HCT116 (cell line): ENCODE data around the gene TBC1D1. TPM values are rescaled to one million over a fixed set of nuclear protein-coding genes. Genes with fewer than 3 reads are reported as not detected.

Source experiments
- ATAC-seq: fragments of 200-7000 bp; cut with Tn5 transposase; 2 replicates; pipeline ENCODE4 v1.9.1; 2020; ENCODE audit warnings: mild to moderate bottlenecking, moderate library complexity
- BruUV-seq: library from RNA; stranded (reverse); fragments of 400-500 nt; replicated peaks from 2 replicates; lab custom pipeline; 2021; lab: Mats Ljungman, UMichigan
- CTCF ChIA-PET: fragments of 300-600 bp; sonication (Branson Sonifier 250); formaldehyde crosslinking; loops from one replicate; lab custom pipeline; 2021; ENCODE audit warnings: antibody characterized with exemption; lab: Charles Lee
- POLR2A ChIA-PET: fragments of 300-600, 350-600 bp; sonication (Branson Sonifier 250); formaldehyde crosslinking; loops from one replicate; lab custom pipeline; 2021; ENCODE audit warnings: antibody characterized with exemption; lab: Charles Lee
- RAD21 ChIA-PET, 2 experiments: fragments of 300-600 bp; sonication (Branson Sonifier 250); formaldehyde crosslinking; loops; one replicate each; lab custom pipeline; 2023; ENCODE audit warnings: low total read pairs in 2 of 2; ENCODE audit not compliant: uncharacterized antibody in 2 of 2, unreplicated experiment in 2 of 2, low non-redundant PET in 1 of 2; lab: Charles Lee
- DNase-seq: peaks from one replicate; pipeline ENCODE4 v3.0.0-alpha.2; 2010; ENCODE audit warnings: low read depth, low spot score
- H2AFZ ChIP-seq: fragments of 200-600 bp; shearing (Covaris generic), sonication (generic); 2 replicates; pipeline ENCODE4 v1.6.1; 2017; ENCODE audit warnings: low read depth, mixed run types, mixed read lengths, antibody characterized with exemption, low read length; ENCODE audit not compliant: poor library complexity, severe bottlenecking
- H3K27ac ChIP-seq: 2 replicates; pipeline ENCODE4 v1.5.1; 2012; ENCODE audit warnings: low read depth, low read length
- H3K27me3 ChIP-seq: fragments of 200-600 bp; sonication (generic); 2 replicates; pipeline ENCODE4 v1.6.1; 2016; ENCODE audit warnings: mixed run types, low read length, mixed read lengths; ENCODE audit not compliant: insufficient read depth
- H3K36me3 ChIP-seq, 2 experiments: fragments of 200-500 bp in 1 of 2; fragments of 200-600 bp in 1 of 2; sonication (Bioruptor generic) in 1 of 2; sonication (generic) in 1 of 2; 2 replicates each; pipeline versions ENCODE4 v1.5.1 to v1.6.1; 2014 to 2016; ENCODE audit warnings: low read length in 2 of 2, inconsistent platforms in 1 of 2, mixed read lengths in 1 of 2, mixed run types in 1 of 2; ENCODE audit not compliant: insufficient read depth in 2 of 2, control insufficient read depth in 1 of 2
- H3K4me1 ChIP-seq, 2 experiments: fragments of 200-600 bp in 1 of 2; sonication (generic) in 1 of 2; 2 replicates each; pipeline versions ENCODE4 v1.5.1 to v1.6.1; 2012 to 2017; ENCODE audit warnings: low read length in 2 of 2, inconsistent platforms in 1 of 2, mild to moderate bottlenecking in 1 of 2, mixed read lengths in 1 of 2, mixed run types in 1 of 2, moderate library complexity in 1 of 2; ENCODE audit not compliant: insufficient read depth in 2 of 2, control insufficient read depth in 1 of 2
- H3K4me2 ChIP-seq: fragments of 200-600 bp; sonication (generic); 2 replicates; pipeline ENCODE4 v1.6.1; 2017; ENCODE audit warnings: mixed run types, low read length, mixed read lengths
- H3K4me3 ChIP-seq, 2 experiments: fragments of 200-600 bp in 1 of 2; sonication (generic) in 1 of 2; replicated peaks in 1 of 2; 2 replicates each; pipeline ENCODE4 v1.5.1; 2011 to 2016; ENCODE audit warnings: low read length in 2 of 2, control low read depth in 1 of 2, low read depth in 1 of 2, mild to moderate bottlenecking in 1 of 2, mixed read lengths in 1 of 2, mixed run types in 1 of 2
- H3K79me2 ChIP-seq: fragments of 200-600 bp; sonication (generic); 2 replicates; pipeline ENCODE4 v1.6.1; 2017; ENCODE audit warnings: mild to moderate bottlenecking, mixed run types, low read length, moderate library complexity, mixed read lengths; ENCODE audit not compliant: insufficient read depth
- H3K9ac ChIP-seq: fragments of 200-600 bp; sonication (generic); 2 replicates; pipeline ENCODE4 v1.6.1; 2016; ENCODE audit warnings: low read length, mixed read lengths
- H3K9me2 ChIP-seq: fragments of 200-600 bp; sonication (generic), shearing (Covaris generic); 2 replicates; pipeline ENCODE4 v1.6.1; 2017; ENCODE audit warnings: mixed run types, mild to moderate bottlenecking, moderate library complexity; ENCODE audit not compliant: insufficient read depth
- H3K9me3 ChIP-seq, 2 experiments: fragments of 200-500 bp in 1 of 2; fragments of 200-600 bp in 1 of 2; sonication (Bioruptor generic) in 1 of 2; sonication (generic) in 1 of 2; 2 replicates each; pipeline ENCODE4 v1.6.1; 2014 to 2017; ENCODE audit warnings: low read length in 2 of 2, mixed read lengths in 2 of 2, inconsistent platforms in 1 of 2, low read depth in 1 of 2, mild to moderate bottlenecking in 1 of 2, mixed run types in 1 of 2, moderate library complexity in 1 of 2; ENCODE audit not compliant: control insufficient read depth in 1 of 2, insufficient read depth in 1 of 2
- H4K20me1 ChIP-seq: fragments of 200-600 bp; sonication (generic), shearing (Covaris generic); 2 replicates; pipeline ENCODE4 v1.6.1; 2017; ENCODE audit warnings: mixed run types, mild to moderate bottlenecking, moderate library complexity; ENCODE audit not compliant: insufficient read depth
- ATF3 ChIP-seq: IDR thresholded peaks from 2 replicates; pipeline ENCODE4 v1.6.1; 2012
- CBX3 ChIP-seq: IDR thresholded peaks from 2 replicates; pipeline ENCODE4 v1.6.1; 2012; ENCODE audit warnings: low read depth
- CEBPB ChIP-seq: IDR thresholded peaks from 2 replicates; pipeline ENCODE4 v1.6.1; 2012; ENCODE audit warnings: low read depth
- CTCF ChIP-seq, 3 experiments: fragments of 200-600 bp in 1 of 3; sonication (generic) in 1 of 3; IDR thresholded peaks in 2 of 3; conservative IDR thresholded peaks in 1 of 3; 2 replicates each; pipeline ENCODE4 v1.5.1; 2012 to 2017; ENCODE audit warnings: low read depth in 2 of 3, low read length in 2 of 3, antibody characterized with exemption in 1 of 3, borderline replicate concordance in 1 of 3, control low read depth in 1 of 3, mild to moderate bottlenecking in 1 of 3, mixed read lengths in 1 of 3, mixed run types in 1 of 3, moderate library complexity in 1 of 3; ENCODE audit not compliant: insufficient read depth in 1 of 3
- EGR1 ChIP-seq: IDR thresholded peaks from 2 replicates; pipeline ENCODE4 v1.6.1; 2012; ENCODE audit warnings: low read depth
- ELF1 ChIP-seq: IDR thresholded peaks from 2 replicates; pipeline ENCODE4 v1.6.1; 2012; ENCODE audit warnings: low read depth, borderline replicate concordance
- EZH2 ChIP-seq: fragments of 200-600 bp; sonication (generic); IDR thresholded peaks from 2 replicates; pipeline ENCODE4 v1.6.1; 2017; ENCODE audit warnings: antibody characterized with exemption, mixed run types
- EZH2phosphoT487 ChIP-seq: fragments of 200-600 bp; IDR thresholded peaks from 2 replicates; pipeline ENCODE4 v1.6.1; 2018; ENCODE audit warnings: antibody characterized with exemption, borderline replicate concordance
- JUND ChIP-seq: IDR thresholded peaks from 2 replicates; pipeline ENCODE4 v1.6.1; 2012
- MAX ChIP-seq: IDR thresholded peaks from 2 replicates; pipeline ENCODE4 v1.6.1; 2012
- POLR2A ChIP-seq: IDR thresholded peaks from 2 replicates; pipeline ENCODE4 v1.7.0; 2011; ENCODE audit warnings: borderline replicate concordance; ENCODE audit not compliant: insufficient read depth, insufficient read length; ENCODE audit errors: extremely low read depth
- RAD21 ChIP-seq: IDR thresholded peaks from 2 replicates; pipeline ENCODE4 v1.6.1; 2012; ENCODE audit warnings: low read depth, mild to moderate bottlenecking
- SIN3A ChIP-seq: IDR thresholded peaks from 2 replicates; pipeline ENCODE4 v1.6.1; 2012; ENCODE audit warnings: low read depth
- SP1 ChIP-seq: IDR thresholded peaks from 2 replicates; pipeline ENCODE4 v1.6.1; 2012; ENCODE audit warnings: low read depth
- SRF ChIP-seq: IDR thresholded peaks from 2 replicates; pipeline ENCODE4 v1.6.1; 2012; ENCODE audit warnings: low read depth
- TCF7L2 ChIP-seq: IDR thresholded peaks from 2 replicates; pipeline ENCODE4 v1.7.0; 2011; ENCODE audit warnings: borderline replicate concordance, inconsistent platforms; ENCODE audit not compliant: insufficient read depth, insufficient read length; ENCODE audit errors: extremely low read depth
- YY1 ChIP-seq: IDR thresholded peaks from 2 replicates; pipeline ENCODE4 v1.6.1; 2011; ENCODE audit warnings: low read length, low read depth, moderate library complexity, mild to moderate bottlenecking; ENCODE audit not compliant: insufficient replicate concordance; ENCODE audit errors: extremely low read depth
- ZFX ChIP-seq: fragments of 450-650 bp; IDR thresholded peaks from 2 replicates; pipeline ENCODE4 v1.6.1; 2017
- ZNF274 ChIP-seq: fragments of 200-500 bp; sonication (Bioruptor generic); IDR thresholded peaks from 2 replicates; pipeline ENCODE4 v1.6.1; 2014; ENCODE audit warnings: mild to moderate bottlenecking, low read depth, low read length, inconsistent platforms
- intact Hi-C: fragments of 100-400 bp; cut with micrococcal nuclease; formaldehyde crosslinking; loops from 2 replicates; pipeline ENCODE4 v1.10.0; 2022
- total RNA-seq: library from RNA; stranded (reverse); gene quantifications from one replicate; pipeline ENCODE4 v1.2.1, GENCODE V29; 2021; ENCODE audit not compliant: unreplicated experiment

Gene TBC1D1
- total RNA-seq, 1 experiment from 2014 or later = 82.7 TPM

GRCh38 chr4:38044060-38044459 lies 153.2 kb downstream of the TBC1D1 start:
- H3K9me2 ChIP-seq = no peaks in the 10 kb centered on the region
- no peaks in the 10 kb centered on the region for H3K27me3 ChIP-seq
- no peak for DNase-seq
- H3K79me2 ChIP-seq = no peaks in the 10 kb centered on the region
- H3K36me3 ChIP-seq = no peaks in the 10 kb centered on the region; a peak in 1 of 4 replicates
- no peak overlapping the region for H3K4me3 ChIP-seq
- no peaks in the 10 kb centered on the region for H4K20me1 ChIP-seq
- H3K27ac ChIP-seq = no peak overlapping the region
- H3K4me2 ChIP-seq = no peak overlapping the region
- no peak overlapping the region for H2AFZ ChIP-seq
- ATAC-seq = no peak
- H3K9me3 ChIP-seq = no peaks in the 10 kb centered on the region
- no peak overlapping the region for H3K9ac ChIP-seq
- no TSS peak for BruUV-seq
- POLR2A ChIA-PET = no interaction called here
- TF ChIP-seq MAX (no peak), JUND (no peak), ELF1 (no peak), POLR2A (no peak), EZH2 (no peak), ZNF274 (no peak), YY1 (no peak), EGR1 (no peak), EZH2phosphoT487 (no peak), RAD21 (no peak), CEBPB (no peak), CBX3 (no peak), ZFX (no peak), ATF3 (no peak), SRF (no peak), CTCF (IDR thresholded peaks at IDR 0.05 in 2 of 3, conservative IDR thresholded peaks at IDR 0.05 in 1 of 3; ENCODE audit: borderline replicate concordance in 1 of 3, insufficient read depth in 1 of 3, low read depth in 2 of 3, low read length in 2 of 3) (no peak), SIN3A (no peak), SP1 (no peak), TCF7L2 (no peak)
- RAD21 ChIA-PET = no interaction called here
- CTCF ChIA-PET = no interaction called here
- intact Hi-C loops = no loop called here
- peaks cover 4 to 8% of the 10 kb centered on the region in 2 experiments; a peak in 3 of 4 replicates for H3K4me1 ChIP-seq
